ENCODE results near the gene MBD5.

DNA sequence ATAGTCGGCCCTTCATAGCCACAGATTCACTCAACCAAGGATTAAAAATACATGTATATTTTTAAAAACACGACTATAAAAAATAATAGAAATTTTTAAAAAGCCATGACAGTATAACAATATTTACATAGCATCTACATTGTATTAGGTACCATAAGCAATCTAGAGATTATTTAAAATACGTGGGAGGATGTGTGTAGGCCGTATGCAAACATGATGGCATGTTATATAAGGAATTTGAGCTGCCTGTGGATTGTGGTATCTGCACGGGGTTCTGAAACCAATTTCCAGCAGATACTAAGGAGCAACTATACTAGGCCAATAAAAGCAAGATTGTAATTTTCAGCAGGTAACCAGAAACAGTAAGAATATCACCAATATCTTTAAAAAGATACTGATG lies 6.3 kb upstream of the MBD5 start:
- no peak for TF ChIP-seq GATA2 (IDR thresholded peaks at IDR 0.05; ENCODE audit: low read depth, low read length)
- TF ChIP-seq GATA3 (IDR thresholded peaks at IDR 0.05; ENCODE audit: low read depth, low read length) = no peak

Measured in SH-SY5Y (cell line).